ENCODE data around the gene COA6.

Gene COA6

GRCh38 chr1:234412830-234413229 is 39.6 kb downstream of the COA6 start:
- DNase-seq (ENCODE audit: low read depth in 2 of 2), result no peak

GRCh38 chr1:234413485-234413884 is 40.2 kb downstream of the COA6 start:
- DNase-seq (ENCODE audit: low read depth in 2 of 2), result no peak

- DNase-seq (ENCODE audit: low read depth in 2 of 2), result no peak
Measured at GRCh38 chr1:234413990-234414389, 40.7 kb downstream of the COA6 start.

GRCh38 chr1:234427950-234428646 is 54.8 kb downstream of the COA6 start:
- DNase-seq (ENCODE audit: low read depth in 2 of 2), result no peak

- DNase-seq (ENCODE audit: low read depth in 2 of 2), result no peak
Measured at GRCh38 chr1:234429434-234429806, 56.2 kb downstream of the COA6 start.

GRCh38 chr1:234430691-234431090 is 57.4 kb downstream of the COA6 start:
- no peak for DNase-seq (ENCODE audit: low read depth in 2 of 2)

GRCh38 chr1:234431255-234431654 is 58.0 kb downstream of the COA6 start:
- no peak for DNase-seq (ENCODE audit: low read depth in 2 of 2)

- DNase-seq (ENCODE audit: low read depth in 2 of 2), result no peak
Measured at GRCh38 chr1:234433563-234434285, 60.5 kb downstream of the COA6 start.

Measured in stimulated activated CD8-positive, alpha-beta memory T cell treated with anti-CD3 and anti-CD28 coated beads, Interleukin-15, amount 100 ng/mL, for 48 hours (primary cell).